GM23338 (cell line): Measurements from ENCODE around the gene ELMO2. TPM values are rescaled to one million over a fixed set of nuclear protein-coding genes. Genes with fewer than 3 reads are reported as not detected.

Experiments
- ATAC-seq: fragments of 200-7000 bp; cut with Tn5 transposase; 3 replicates; pipeline ENCODE4 v1.9.1; 2020
- DNase-seq: peaks from one replicate; pipeline ENCODE4 v3.0.0-alpha.2; 2015; ENCODE audit warnings: low spot score
- H2AFZ ChIP-seq: fragments of 200-600 bp; sonication (generic); 2 replicates; pipeline ENCODE4 v1.8.0; 2016; ENCODE audit warnings: antibody characterized with exemption, mild to moderate bottlenecking, moderate library complexity
- H3F3A ChIP-seq: fragments of 200-600 bp; sonication (generic); replicated peaks from 2 replicates; pipeline ENCODE4 v1.8.0; 2017; ENCODE audit warnings: antibody characterized with exemption, mixed run types, low read depth
- H3K27ac ChIP-seq: fragments of 200-600 bp; sonication (generic); 2 replicates; pipeline ENCODE4 v1.6.1; 2016; ENCODE audit warnings: low read depth
- H3K27me3 ChIP-seq: fragments of 200-600 bp; sonication (generic); 2 replicates; pipeline ENCODE4 v1.8.0; 2016; ENCODE audit warnings: mild to moderate bottlenecking, mixed run types, moderate library complexity; ENCODE audit not compliant: insufficient read depth
- H3K36me3 ChIP-seq: fragments of 200-600 bp; sonication (generic); 2 replicates; pipeline ENCODE4 v1.8.0; 2016; ENCODE audit warnings: mild to moderate bottlenecking; ENCODE audit not compliant: insufficient read depth
- H3K4me1 ChIP-seq: fragments of 200-600 bp; sonication (generic); 2 replicates; pipeline ENCODE4 v1.8.0; 2016; ENCODE audit warnings: mild to moderate bottlenecking, moderate library complexity; ENCODE audit not compliant: insufficient read depth
- H3K4me2 ChIP-seq: fragments of 200-600 bp; sonication (generic); 2 replicates; pipeline ENCODE4 v1.7.1; 2017; ENCODE audit warnings: mixed run types
- H3K4me3 ChIP-seq: fragments of 200-600 bp; sonication (generic); 2 replicates; pipeline ENCODE4 v1.6.1; 2016; ENCODE audit warnings: mixed run types
- H3K79me2 ChIP-seq: fragments of 200-600 bp; sonication (generic); replicated peaks from 2 replicates; pipeline ENCODE4 v1.8.0; 2017; ENCODE audit warnings: mild to moderate bottlenecking; ENCODE audit not compliant: insufficient read depth
- H3K9me2 ChIP-seq: fragments of 200-600 bp; sonication (generic); 2 replicates; pipeline ENCODE4 v1.8.0; 2017; ENCODE audit not compliant: insufficient read depth
- H4K20me1 ChIP-seq: fragments of 200-600 bp; sonication (generic); replicated peaks from 2 replicates; pipeline ENCODE4 v1.8.0; 2017; ENCODE audit warnings: mild to moderate bottlenecking; ENCODE audit not compliant: insufficient read depth
- H3K27ac Mint-ChIP-seq: 2 replicates; pipeline ENCODE4 v1.8.0; 2020; ENCODE audit warnings: inconsistent platforms, mild to moderate bottlenecking, moderate library complexity, mixed read lengths
- H3K27me3 Mint-ChIP-seq: 3 replicates; pipeline ENCODE4 v1.8.0; 2022; ENCODE audit warnings: low read depth, mild to moderate bottlenecking, moderate library complexity, mixed read lengths, inconsistent platforms; ENCODE audit not compliant: insufficient read depth, poor library complexity
- H3K36me3 Mint-ChIP-seq: 3 replicates; pipeline ENCODE4 v1.8.0; 2021; ENCODE audit warnings: low read depth, mild to moderate bottlenecking, inconsistent platforms, moderate library complexity, mixed read lengths
- H3K4me1 Mint-ChIP-seq: 3 replicates; pipeline ENCODE4 v1.8.0; 2020; ENCODE audit warnings: mild to moderate bottlenecking, inconsistent platforms, mixed read lengths
- H3K4me3 Mint-ChIP-seq: 3 replicates; pipeline ENCODE4 v1.8.0; 2021; ENCODE audit warnings: moderate library complexity, mild to moderate bottlenecking, inconsistent platforms, mixed read lengths
- H3K9me3 Mint-ChIP-seq: 3 replicates; pipeline ENCODE4 v1.8.0; 2020; ENCODE audit warnings: moderate library complexity, mild to moderate bottlenecking, inconsistent platforms, mixed read lengths
- CREB1 ChIP-seq: fragments of 250-450 bp; sonication (Bioruptor Pico); IDR thresholded peaks from 2 replicates; pipeline ENCODE4 v1.5.0; 2020; ENCODE audit warnings: low read depth, mild to moderate bottlenecking, moderate library complexity
- CTCF ChIP-seq, 2 experiments: fragments of 200-600 bp in 1 of 2; sonication (generic) in 1 of 2; conservative IDR thresholded peaks; 2 replicates each; pipeline versions ENCODE4 v1.5.1 to v1.6.1; 2016 to 2017; ENCODE audit warnings: antibody characterized with exemption in 2 of 2, low read depth in 2 of 2, mild to moderate bottlenecking in 2 of 2, moderate library complexity in 1 of 2
- EZH2 ChIP-seq: fragments of 200-600 bp; sonication (generic); IDR thresholded peaks from one replicate; pipeline ENCODE4 v1.8.0; 2017; ENCODE audit warnings: antibody characterized with exemption, mild to moderate bottlenecking, low read depth; ENCODE audit not compliant: unreplicated experiment
- EZH2phosphoT487 ChIP-seq: fragments of 200-600 bp; sonication (generic); IDR thresholded peaks from one replicate; pipeline ENCODE4 v1.8.1; 2018; ENCODE audit warnings: antibody characterized with exemption; ENCODE audit not compliant: unreplicated experiment
- JUNB ChIP-seq: IDR thresholded peaks from one replicate; pipeline ENCODE4 v1.6.1; 2016; ENCODE audit warnings: antibody characterized with exemption; ENCODE audit not compliant: unreplicated experiment
- NANOG ChIP-seq: IDR thresholded peaks from 2 replicates; pipeline ENCODE4 v1.6.1; 2016; ENCODE audit warnings: antibody characterized with exemption, borderline replicate concordance
- POLR2AphosphoS5 ChIP-seq: IDR thresholded peaks from 2 replicates; pipeline ENCODE4 v1.6.1; 2016; ENCODE audit warnings: antibody characterized with exemption, low read depth
- REST ChIP-seq: IDR thresholded peaks from one replicate; pipeline ENCODE4 v1.6.1; 2018; ENCODE audit warnings: antibody characterized with exemption; ENCODE audit not compliant: unreplicated experiment
- STAT1 ChIP-seq: IDR thresholded peaks from one replicate; pipeline ENCODE4 v1.6.1; 2016; ENCODE audit warnings: antibody characterized with exemption; ENCODE audit not compliant: unreplicated experiment
- ZNF114 ChIP-seq: fragments of 250-450 bp; sonication (Bioruptor Pico); IDR thresholded peaks from 2 replicates; pipeline ENCODE4 v1.5.0; 2020; ENCODE audit warnings: mild to moderate bottlenecking, moderate library complexity
- ZNF331 ChIP-seq: fragments of 250-450 bp; sonication (Bioruptor Pico); IDR thresholded peaks from 2 replicates; pipeline ENCODE4 v1.5.0; 2020; ENCODE audit warnings: low read depth, mild to moderate bottlenecking, moderate library complexity
- ZNF462 ChIP-seq: fragments of 250-450 bp; sonication (Bioruptor Pico); IDR thresholded peaks from 2 replicates; pipeline ENCODE4 v1.5.0; 2020; ENCODE audit warnings: mild to moderate bottlenecking, moderate library complexity
- polyA plus RNA-seq: library from polyadenylated mRNA; unstranded; fragments of >200 nt; fragmentation: Nextera tagmentation; extraction: Ambion mirVana; gene quantifications from 2 replicates; pipeline ENCODE4 v1.2.1, GENCODE V29; 2016
- total RNA-seq: library from RNA; depleted of rRNA; stranded (reverse); fragments of >200 nt; shearing (Covaris generic); gene quantifications from 2 replicates; pipeline ENCODE4 v1.2.3, GENCODE V29; 2014
- TF ChIP-seq, protein P1 (sequence below): IDR thresholded peaks from 2 replicates; pipeline ENCODE4 v1.6.1; 2016; ENCODE audit warnings: antibody characterized with exemption

Gene ELMO2
- total and polyA plus RNA-seq, 2 experiments from 2014 or later: 15.1 to 44.1 TPM

DNA sequence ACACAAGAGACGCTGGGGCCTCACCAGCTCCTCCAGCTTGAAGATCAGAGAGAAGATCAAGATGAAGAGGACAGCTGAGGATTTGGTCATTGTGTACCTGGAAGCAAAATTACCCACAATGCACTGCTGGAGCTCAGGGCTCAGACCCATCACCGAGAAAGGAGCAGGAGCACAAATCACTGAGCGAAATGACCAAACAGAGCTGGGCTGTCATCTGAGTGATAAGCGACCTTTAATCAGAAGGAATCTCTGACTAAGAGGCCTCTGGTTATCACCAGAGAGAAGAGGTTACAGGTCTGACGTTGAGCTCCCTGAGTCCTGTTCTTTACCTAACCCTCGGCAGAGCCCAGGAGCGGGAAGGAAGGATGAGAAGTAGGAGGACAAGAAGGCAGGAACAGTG, 50.6 kb downstream of the ELMO2 start:
- H3K36me3 Mint-ChIP-seq: peaks cover 12% of the 10 kb centered on the region
- H3K27ac Mint-ChIP-seq: no peak overlapping the region
- DNase-seq: no peak
- Histone ChIP-seq H3K27me3 (no peaks in the 10 kb centered on the region), H3K4me3 (no peak overlapping the region), H2AFZ (no peak overlapping the region), H3K27ac (no peak overlapping the region), H3K9me2 (no peaks in the 10 kb centered on the region), H4K20me1 (no peaks in the 10 kb centered on the region; the same call in 1 of the 2 replicates), H3K36me3 (no peaks in the 10 kb centered on the region), H3F3A (no peaks in the 10 kb centered on the region), H3K79me2 (0 out of 2 replicates have a peak, but pooled peaks cover 9% of the 10 kb centered on the region), H3K4me2 (no peak overlapping the region), H3K4me1 (peaks cover 7% of the 10 kb centered on the region)
- H3K4me1 Mint-ChIP-seq: peaks cover 8% of the 10 kb centered on the region
- TF ChIP-seq STAT1: no peak
- TF ChIP-seq CREB1 (CRISPR knock-in tag): no peak
- no peak for TF ChIP-seq ZNF462 (CRISPR knock-in tag)
- TF ChIP-seq EZH2: no peak
- TF ChIP-seq ZNF114 (CRISPR knock-in tag): no peak
- TF ChIP-seq CTCF (conservative IDR thresholded peaks at IDR 0.05; ENCODE audit: low read depth in 2 of 2): no peak
- TF ChIP-seq NANOG: no peak
- TF ChIP-seq REST: no peak
- TF ChIP-seq JUNB: no peak
- TF ChIP-seq POLR2AphosphoS5: no peak
- TF ChIP-seq EZH2phosphoT487: no peak
- TF ChIP-seq, protein P1, sequence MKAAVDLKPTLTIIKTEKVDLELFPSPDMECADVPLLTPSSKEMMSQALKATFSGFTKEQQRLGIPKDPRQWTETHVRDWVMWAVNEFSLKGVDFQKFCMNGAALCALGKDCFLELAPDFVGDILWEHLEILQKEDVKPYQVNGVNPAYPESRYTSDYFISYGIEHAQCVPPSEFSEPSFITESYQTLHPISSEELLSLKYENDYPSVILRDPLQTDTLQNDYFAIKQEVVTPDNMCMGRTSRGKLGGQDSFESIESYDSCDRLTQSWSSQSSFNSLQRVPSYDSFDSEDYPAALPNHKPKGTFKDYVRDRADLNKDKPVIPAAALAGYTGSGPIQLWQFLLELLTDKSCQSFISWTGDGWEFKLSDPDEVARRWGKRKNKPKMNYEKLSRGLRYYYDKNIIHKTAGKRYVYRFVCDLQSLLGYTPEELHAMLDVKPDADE: no peak
- TF ChIP-seq ZNF331: no peak
- no peaks in the 10 kb centered on the region for H3K9me3 Mint-ChIP-seq
- no peak overlapping the region for H3K4me3 Mint-ChIP-seq
- no peak for ATAC-seq
- peaks cover 20% of the 10 kb centered on the region for H3K27me3 Mint-ChIP-seq
